GM12875 (cell line): ENCODE data around the gene COL4A1.

Experiments
- H3K4me3 ChIP-seq: one replicate; pipeline ENCODE4 v1.5.1; 2011; ENCODE audit warnings: low read depth, low read length, control low read depth
- TF ChIP-seq, protein P1 (sequence below): IDR thresholded peaks from 2 replicates; pipeline ENCODE4 v1.5.1; 2011; ENCODE audit warnings: low read depth, mild to moderate bottlenecking, control low read depth, inconsistent platforms, low read length, moderate library complexity, borderline replicate concordance; ENCODE audit not compliant: insufficient read depth

COL4A1 gene

DNA sequence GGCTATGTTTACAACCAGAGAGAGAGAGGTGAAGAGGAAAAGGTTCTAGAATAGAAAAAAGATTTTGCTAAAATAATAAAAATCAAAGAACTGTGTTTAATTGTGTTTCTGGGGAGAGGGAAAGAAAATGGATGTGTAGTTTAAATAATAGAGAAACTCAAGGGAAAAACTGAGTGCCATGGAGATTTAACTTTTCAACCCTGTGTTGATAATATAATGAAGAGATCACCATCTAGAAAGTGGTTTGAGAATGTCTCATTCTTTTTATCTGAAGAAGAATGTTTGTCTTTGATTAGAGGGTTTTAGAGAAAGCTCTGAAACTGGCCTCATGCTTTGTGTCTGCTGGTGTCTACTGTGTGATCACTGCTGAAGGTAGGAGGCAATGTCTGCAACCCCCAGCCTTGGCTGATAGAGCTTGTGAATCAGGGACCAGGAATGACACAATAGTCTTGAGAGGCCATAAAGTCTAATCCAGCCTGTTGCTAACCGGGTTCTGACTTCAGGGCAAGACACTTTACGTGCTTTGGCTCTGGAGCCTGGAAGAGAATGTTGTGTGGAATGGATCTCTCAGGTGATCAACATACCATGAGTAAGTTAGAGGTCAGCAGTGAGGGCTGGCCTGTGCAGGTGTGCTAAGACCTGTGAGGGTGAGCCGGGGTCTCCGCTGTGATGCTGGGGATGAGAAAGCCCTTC is 5.5 kb upstream of the COL4A1 start:
- TF ChIP-seq, protein P1, sequence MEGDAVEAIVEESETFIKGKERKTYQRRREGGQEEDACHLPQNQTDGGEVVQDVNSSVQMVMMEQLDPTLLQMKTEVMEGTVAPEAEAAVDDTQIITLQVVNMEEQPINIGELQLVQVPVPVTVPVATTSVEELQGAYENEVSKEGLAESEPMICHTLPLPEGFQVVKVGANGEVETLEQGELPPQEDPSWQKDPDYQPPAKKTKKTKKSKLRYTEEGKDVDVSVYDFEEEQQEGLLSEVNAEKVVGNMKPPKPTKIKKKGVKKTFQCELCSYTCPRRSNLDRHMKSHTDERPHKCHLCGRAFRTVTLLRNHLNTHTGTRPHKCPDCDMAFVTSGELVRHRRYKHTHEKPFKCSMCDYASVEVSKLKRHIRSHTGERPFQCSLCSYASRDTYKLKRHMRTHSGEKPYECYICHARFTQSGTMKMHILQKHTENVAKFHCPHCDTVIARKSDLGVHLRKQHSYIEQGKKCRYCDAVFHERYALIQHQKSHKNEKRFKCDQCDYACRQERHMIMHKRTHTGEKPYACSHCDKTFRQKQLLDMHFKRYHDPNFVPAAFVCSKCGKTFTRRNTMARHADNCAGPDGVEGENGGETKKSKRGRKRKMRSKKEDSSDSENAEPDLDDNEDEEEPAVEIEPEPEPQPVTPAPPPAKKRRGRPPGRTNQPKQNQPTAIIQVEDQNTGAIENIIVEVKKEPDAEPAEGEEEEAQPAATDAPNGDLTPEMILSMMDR: no peak
- H3K4me3 ChIP-seq: no peak overlapping the region

GRCh38 chr13:110311443-110312338 is 4.7 kb upstream of the COL4A1 start:
- TF ChIP-seq, protein P1: no peak
- no peak overlapping the region for H3K4me3 ChIP-seq

DNA sequence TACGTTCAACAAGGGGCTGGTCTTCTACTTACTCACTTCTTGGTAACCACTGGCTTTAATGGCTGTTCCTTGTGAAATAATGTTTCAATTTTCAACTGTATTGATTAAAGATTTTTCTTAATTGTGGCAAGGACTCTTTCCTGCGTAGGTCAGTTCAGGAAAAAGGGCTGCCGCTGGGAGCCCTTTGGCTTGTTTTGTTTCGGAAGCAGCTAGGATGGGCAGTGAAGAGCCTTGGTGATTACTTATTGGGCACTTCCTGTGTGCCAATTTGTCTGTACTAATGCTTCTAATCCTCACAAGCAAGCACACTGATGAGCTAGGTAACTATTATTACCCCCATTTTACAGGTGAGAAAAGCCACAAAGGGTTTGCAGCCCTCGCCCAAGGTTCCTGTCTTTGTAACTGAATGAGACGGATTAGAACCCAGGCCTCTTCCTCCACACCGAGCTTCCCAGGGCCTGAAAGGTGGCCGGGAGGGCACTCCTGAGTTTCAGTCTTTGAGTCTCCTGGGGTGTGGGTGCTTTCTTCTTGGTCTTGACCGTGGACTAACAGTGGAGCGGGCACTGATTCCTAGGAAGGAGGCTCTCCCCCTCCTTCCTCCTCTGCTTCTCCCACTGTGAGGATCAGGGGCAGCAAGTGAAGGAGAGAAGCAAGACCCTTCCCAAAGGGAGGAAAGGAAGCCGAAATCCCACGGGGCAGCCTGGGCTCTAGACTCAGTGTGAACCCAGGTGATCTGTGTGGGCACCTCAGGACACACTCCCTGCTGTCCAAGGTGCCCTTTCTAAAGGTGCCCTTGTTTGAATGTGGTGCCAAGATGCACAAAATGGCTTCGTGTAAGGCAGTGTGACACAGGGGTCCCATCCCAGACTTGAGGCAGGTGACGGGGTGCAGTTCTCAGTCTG is 3.8 kb upstream of the COL4A1 start:
- H3K4me3 ChIP-seq: no peak overlapping the region
- TF ChIP-seq, protein P1: no peak

GRCh38 chr13:110309661-110310524 is 2.9 kb upstream of the COL4A1 start:
- TF ChIP-seq, protein P1: no peak

GRCh38 chr13:110308656-110309359 is 1.9 kb upstream of the COL4A1 start:
- TF ChIP-seq, protein P1: no peak
- H3K4me3 ChIP-seq: no peak overlapping the region

More at GRCh38 chr13:110309661-110310524, 2.9 kb upstream of the COL4A1 start:
- no peak overlapping the region for H3K4me3 ChIP-seq
